H9 (cell line): ENCODE measurements around the gene CFAP46. TPM values are rescaled to one million over a fixed set of nuclear protein-coding genes. Genes with fewer than 3 reads are reported as not detected.

Experiments
- DNase-seq: peaks from one replicate; pipeline ENCODE4 v3.0.0-alpha.2; 2017
- H2AFZ ChIP-seq: one replicate; pipeline ENCODE4 v1.6.1; 2013; ENCODE audit warnings: mild to moderate bottlenecking, low read length, control low read depth, moderate library complexity
- H2AK5ac ChIP-seq: 2 replicates; pipeline ENCODE4 v1.6.1; 2013; ENCODE audit warnings: low read length, control low read depth, mixed read lengths; ENCODE audit not compliant: insufficient read length
- H2BK120ac ChIP-seq: one replicate; pipeline ENCODE4 v1.6.1; 2013; ENCODE audit warnings: low read depth, mild to moderate bottlenecking, low read length, control low read depth, inconsistent platforms; ENCODE audit not compliant: poor library complexity, severe bottlenecking
- H2BK12ac ChIP-seq: 2 replicates; pipeline ENCODE4 v1.6.1; 2013; ENCODE audit warnings: low read length, control low read depth, mixed read lengths, low read depth; ENCODE audit not compliant: insufficient read length
- H2BK15ac ChIP-seq: 2 replicates; pipeline ENCODE4 v1.6.1; 2013; ENCODE audit warnings: low read depth, low read length, control low read depth
- H2BK20ac ChIP-seq: one replicate; pipeline ENCODE4 v1.6.1; 2013; ENCODE audit warnings: low read depth, mild to moderate bottlenecking, low read length, control low read depth, inconsistent platforms; ENCODE audit not compliant: poor library complexity, severe bottlenecking
- H2BK5ac ChIP-seq: 2 replicates; pipeline ENCODE4 v1.6.1; 2013; ENCODE audit warnings: low read length, control low read depth, mixed read lengths; ENCODE audit not compliant: insufficient read length
- H3K14ac ChIP-seq: 2 replicates; pipeline ENCODE4 v1.6.1; 2013; ENCODE audit warnings: low read length, control low read depth; ENCODE audit not compliant: insufficient read depth
- H3K18ac ChIP-seq: 2 replicates; pipeline ENCODE4 v1.6.1; 2013; ENCODE audit warnings: low read depth, mild to moderate bottlenecking, mixed read lengths, low read length, control low read depth; ENCODE audit not compliant: insufficient read length
- H3K23ac ChIP-seq: 2 replicates; pipeline ENCODE4 v1.6.1; 2013; ENCODE audit warnings: low read length, control low read depth, mixed read lengths, low read depth; ENCODE audit not compliant: insufficient read length
- H3K23me2 ChIP-seq: 2 replicates; pipeline ENCODE4 v1.6.1; 2013; ENCODE audit warnings: low read depth, mild to moderate bottlenecking, mixed read lengths, low read length, control low read depth; ENCODE audit not compliant: insufficient read length, poor library complexity, severe bottlenecking
- H3K27ac ChIP-seq: 2 replicates; pipeline ENCODE4 v1.5.1; 2013; ENCODE audit warnings: low read length, control low read depth, mixed read lengths, low read depth; ENCODE audit not compliant: insufficient read length
- H3K27me3 ChIP-seq: 2 replicates; pipeline ENCODE4 v1.6.1; 2013; ENCODE audit warnings: low read length, control low read depth, inconsistent platforms; ENCODE audit not compliant: insufficient read depth
- H3K4ac ChIP-seq: 2 replicates; pipeline ENCODE4 v1.6.1; 2013; ENCODE audit warnings: low read depth, mild to moderate bottlenecking, control low read depth, inconsistent platforms, low read length, moderate library complexity
- H3K4me1 ChIP-seq: 2 replicates; pipeline ENCODE4 v1.6.1; 2013; ENCODE audit warnings: low read length, control low read depth, inconsistent platforms; ENCODE audit not compliant: insufficient read depth
- H3K4me2 ChIP-seq: 2 replicates; pipeline ENCODE4 v1.6.1; 2013; ENCODE audit warnings: low read length, control low read depth, mixed read lengths; ENCODE audit not compliant: insufficient read length, insufficient read depth
- H3K56ac ChIP-seq: 2 replicates; pipeline ENCODE4 v1.6.1; 2013; ENCODE audit warnings: low read depth, mild to moderate bottlenecking, mixed read lengths, low read length, control low read depth; ENCODE audit not compliant: insufficient read length
- H3K79me1 ChIP-seq: 2 replicates; pipeline ENCODE4 v1.6.1; 2013; ENCODE audit warnings: low read depth, mild to moderate bottlenecking, moderate library complexity, low read length, control low read depth, inconsistent platforms; ENCODE audit not compliant: insufficient read depth, poor library complexity, severe bottlenecking
- H3K79me2 ChIP-seq: 2 replicates; pipeline ENCODE4 v1.6.1; 2013; ENCODE audit warnings: low read length, control low read depth, inconsistent platforms; ENCODE audit not compliant: insufficient read depth
- H3K9ac ChIP-seq: 2 replicates; pipeline ENCODE4 v1.6.1; 2013; ENCODE audit warnings: low read length, control low read depth, mixed read lengths; ENCODE audit not compliant: insufficient read length; ENCODE audit errors: extremely low read depth
- H3K9me3 ChIP-seq: one replicate; pipeline ENCODE4 v1.6.1; 2013; ENCODE audit warnings: low read depth, low read length, inconsistent platforms; ENCODE audit not compliant: control insufficient read depth
- H3T11ph ChIP-seq: one replicate; pipeline ENCODE4 v1.6.1; 2013; ENCODE audit warnings: mild to moderate bottlenecking, low read length, control low read depth, inconsistent platforms
- H4K20me1 ChIP-seq: one replicate; pipeline ENCODE4 v1.6.1; 2013; ENCODE audit not compliant: control insufficient read depth, insufficient read length, insufficient read depth
- H4K5ac ChIP-seq: 2 replicates; pipeline ENCODE4 v1.6.1; 2013; ENCODE audit warnings: low read depth, mild to moderate bottlenecking, mixed read lengths, low read length, control low read depth; ENCODE audit not compliant: insufficient read length
- H4K8ac ChIP-seq: replicated peaks from 2 replicates; pipeline ENCODE4 v1.6.1; 2013; ENCODE audit warnings: low read length, control low read depth, mixed read lengths, low read depth; ENCODE audit not compliant: insufficient read length
- H4K91ac ChIP-seq: 2 replicates; pipeline ENCODE4 v1.6.1; 2013; ENCODE audit warnings: low read depth, mild to moderate bottlenecking, moderate library complexity, mixed read lengths, low read length, control low read depth; ENCODE audit not compliant: insufficient read length
- H3K27ac Mint-ChIP-seq, 3 experiments: 2 replicates in 2 of 3; 3 replicates in 1 of 3; pipeline ENCODE4 v1.8.0; 2020 to 2021; ENCODE audit warnings: mixed read lengths in 3 of 3, mild to moderate bottlenecking in 1 of 3, moderate library complexity in 1 of 3
- H3K27me3 Mint-ChIP-seq: 2 replicates; pipeline ENCODE4 v1.8.0; 2021; ENCODE audit warnings: low read depth, mild to moderate bottlenecking, moderate library complexity, mixed read lengths
- H3K36me3 Mint-ChIP-seq, 3 experiments: 2 replicates in 2 of 3; 3 replicates in 1 of 3; pipeline ENCODE4 v1.8.0; 2020 to 2021; ENCODE audit warnings: low read depth in 3 of 3, mixed read lengths in 3 of 3; ENCODE audit not compliant: insufficient read depth in 1 of 3
- H3K4me1 Mint-ChIP-seq, 2 experiments: 2 replicates each; pipeline ENCODE4 v1.8.0; 2020; ENCODE audit warnings: mixed read lengths in 2 of 2
- H3K4me3 Mint-ChIP-seq, 2 experiments: 2 replicates in 1 of 2; 3 replicates in 1 of 2; pipeline ENCODE4 v1.8.0; 2020 to 2021; ENCODE audit warnings: mild to moderate bottlenecking in 2 of 2, mixed read lengths in 2 of 2, moderate library complexity in 1 of 2
- H3K9me3 Mint-ChIP-seq, 2 experiments: 2 replicates in 1 of 2; 3 replicates in 1 of 2; pipeline ENCODE4 v1.8.0; 2020; ENCODE audit warnings: mild to moderate bottlenecking in 2 of 2, mixed read lengths in 2 of 2, moderate library complexity in 1 of 2
- WGBS: extraction: QIAGEN DNeasy Blood & Tissue Kit; methylation state at CpG from one replicate; pipeline ENCODE4 v1.1.7; 2013; ENCODE audit warnings: missing lambda C conversion rate, low lambda C conversion rate, mixed read lengths; ENCODE audit not compliant: insufficient read length; ENCODE audit errors: extremely low coverage; 5-methylcytosine and 5-hydroxymethylcytosine counted together
- total RNA-seq: library from RNA; stranded (reverse); gene quantifications from 2 replicates; pipeline ENCODE4 v1.2.1, GENCODE V29; 2021
- TF ChIP-seq, protein P1 (sequence below): fragments of 200-600 bp; sonication (generic); conservative IDR thresholded peaks from 3 replicates; pipeline ENCODE4 v1.8.0; 2021; ENCODE audit warnings: antibody characterized with exemption, mild to moderate bottlenecking

Gene CFAP46
- total RNA-seq, 1 experiment from 2014 or later: 3.1 TPM

DNA sequence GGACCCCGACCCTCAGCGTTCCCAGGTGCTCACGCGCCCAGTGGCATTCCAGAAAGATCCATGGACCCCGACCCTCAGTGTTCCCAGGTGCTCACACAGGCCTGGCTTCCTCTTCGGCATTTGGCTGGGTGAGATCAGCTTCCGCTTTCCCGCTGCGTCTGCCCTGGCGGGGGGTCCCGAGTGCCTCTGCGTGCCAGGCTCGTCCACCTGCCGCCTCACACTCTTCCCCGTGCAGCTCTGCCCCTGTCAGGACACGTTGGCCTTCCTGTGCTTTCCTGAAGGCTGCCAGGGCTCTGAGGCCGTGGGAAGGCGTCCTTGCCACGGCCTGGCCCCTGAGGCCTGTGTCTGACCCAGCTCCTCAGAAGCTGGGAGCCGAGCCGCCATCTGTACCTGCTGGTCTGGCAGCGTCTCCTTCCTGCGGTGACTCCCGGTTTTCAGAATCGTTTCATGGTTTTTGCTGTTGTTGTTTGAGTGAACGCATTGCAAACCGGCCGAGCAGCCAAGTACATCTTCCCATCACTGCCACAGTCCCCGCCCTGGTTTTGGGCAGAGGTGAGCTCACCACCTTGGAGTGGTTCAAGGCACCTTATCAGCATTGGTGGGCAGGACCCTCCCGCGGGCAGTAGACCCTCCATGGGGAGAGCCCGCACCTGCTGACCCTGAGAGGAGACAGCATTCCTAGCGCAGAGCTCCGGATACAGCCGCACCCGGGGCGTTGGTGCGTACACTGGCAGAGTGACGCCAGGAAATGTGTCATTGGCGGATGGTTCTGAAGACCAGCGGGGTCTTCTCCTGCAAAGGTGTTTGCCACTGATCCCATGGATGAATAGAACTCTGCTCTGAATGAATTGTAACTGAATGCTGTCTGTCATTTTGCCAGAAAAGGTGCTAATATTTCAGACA lies 173.8 kb downstream of the CFAP46 start:
- no CpG with 5 or more reads among the region's 41 CpGs for WGBS
- Histone ChIP-seq H4K5ac (no peak overlapping the region), H3K18ac (no peak overlapping the region), H3K9ac (no peak overlapping the region), H4K8ac (no peak overlapping the region), H3K9me3 (no peaks in the 10 kb centered on the region), H3K56ac (no peak overlapping the region), H4K20me1 (peaks cover under 1% of the 10 kb centered on the region), H2BK12ac (no peak overlapping the region), H3K27me3 (no peaks in the 10 kb centered on the region), H3K79me1 (no peaks in the 10 kb centered on the region), H3T11ph (no peak overlapping the region), H4K91ac (no peak overlapping the region), H3K79me2 (no peaks in the 10 kb centered on the region), H3K4ac (no peak overlapping the region), H3K4me2 (no peak overlapping the region), H3K4me1 (no peaks in the 10 kb centered on the region), H3K27ac (no peak overlapping the region), H3K14ac (no peak overlapping the region), H3K23ac (no peak overlapping the region), H2BK15ac (no peak overlapping the region), H3K23me2 (no peaks in the 10 kb centered on the region), H2AK5ac (no peak overlapping the region), H2BK120ac (no peak overlapping the region), H2BK5ac (no peak overlapping the region), H2BK20ac (no peak overlapping the region), H2AFZ (no peak overlapping the region)
- Mint-ChIP-seq H3K27me3 (no peaks in the 10 kb centered on the region), H3K36me3 (peaks cover 4 to 27% (median 8%) of the 10 kb centered on the region in 3 experiments; a peak in 6 of 7 replicates), H3K4me3 (no peak overlapping the region), H3K4me1 (no peaks in the 10 kb centered on the region), H3K9me3 (peaks cover 8% of the 10 kb centered on the region in 2 experiments; a peak in 4 of 5 replicates), H3K27ac (no peak overlapping the region)
- DNase-seq: no peak
- TF ChIP-seq, protein P1, sequence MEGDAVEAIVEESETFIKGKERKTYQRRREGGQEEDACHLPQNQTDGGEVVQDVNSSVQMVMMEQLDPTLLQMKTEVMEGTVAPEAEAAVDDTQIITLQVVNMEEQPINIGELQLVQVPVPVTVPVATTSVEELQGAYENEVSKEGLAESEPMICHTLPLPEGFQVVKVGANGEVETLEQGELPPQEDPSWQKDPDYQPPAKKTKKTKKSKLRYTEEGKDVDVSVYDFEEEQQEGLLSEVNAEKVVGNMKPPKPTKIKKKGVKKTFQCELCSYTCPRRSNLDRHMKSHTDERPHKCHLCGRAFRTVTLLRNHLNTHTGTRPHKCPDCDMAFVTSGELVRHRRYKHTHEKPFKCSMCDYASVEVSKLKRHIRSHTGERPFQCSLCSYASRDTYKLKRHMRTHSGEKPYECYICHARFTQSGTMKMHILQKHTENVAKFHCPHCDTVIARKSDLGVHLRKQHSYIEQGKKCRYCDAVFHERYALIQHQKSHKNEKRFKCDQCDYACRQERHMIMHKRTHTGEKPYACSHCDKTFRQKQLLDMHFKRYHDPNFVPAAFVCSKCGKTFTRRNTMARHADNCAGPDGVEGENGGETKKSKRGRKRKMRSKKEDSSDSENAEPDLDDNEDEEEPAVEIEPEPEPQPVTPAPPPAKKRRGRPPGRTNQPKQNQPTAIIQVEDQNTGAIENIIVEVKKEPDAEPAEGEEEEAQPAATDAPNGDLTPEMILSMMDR: no peak
